A204.1 (cell line): Measurements from ENCODE around the gene COX8A.
"Not testable (repeated sequence)": the region's sequence is repeated elsewhere in the genome, so short reads cannot be mapped to it uniquely, and the experiment has no call there.

Experiments used
- FAIRE-seq: peaks from 2 replicates; lab custom pipeline; 2012; peaks lifted over from hg19 to GRCh38; lab: Jason Lieb, UNC

COX8A gene

DNA sequence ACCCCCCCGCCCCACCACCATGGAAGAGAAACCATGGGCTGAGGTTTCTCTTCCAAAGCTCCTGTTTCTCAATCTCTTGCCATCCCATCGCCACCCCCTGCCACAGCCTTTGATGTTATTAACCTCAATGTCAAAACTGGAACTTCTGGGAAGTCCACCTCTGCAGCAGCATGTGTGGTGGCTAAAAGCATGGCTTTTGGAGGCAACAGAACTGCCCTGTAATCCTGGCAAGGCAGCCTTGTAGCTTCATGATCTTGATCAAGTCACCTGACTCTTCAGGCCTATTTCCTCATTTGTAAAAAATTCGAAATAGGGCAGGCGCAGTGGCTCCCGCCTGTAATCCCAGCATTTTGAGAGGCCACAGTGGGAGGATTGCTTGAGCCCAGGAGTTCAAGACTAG is 3.5 kb upstream of the COX8A start:
- FAIRE-seq: no peak

DNA sequence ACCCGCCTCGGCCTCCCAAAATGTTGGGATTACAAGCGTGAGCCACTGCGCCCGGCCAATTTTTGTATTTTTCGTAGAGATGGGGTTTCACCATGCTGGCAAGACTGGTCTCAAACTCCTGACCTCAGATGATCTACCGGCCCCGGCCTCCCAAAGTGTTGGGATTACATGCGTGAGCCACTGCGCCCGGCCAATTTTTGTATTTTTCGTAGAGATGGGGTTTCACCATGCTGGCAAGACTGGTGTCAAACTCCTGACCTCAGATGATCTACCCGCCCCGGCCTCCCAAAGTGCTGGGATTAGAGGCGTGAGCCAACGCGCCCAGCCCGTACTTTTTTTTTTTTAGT is 535 bp upstream of the COX8A start:
- not testable (repeated sequence) for FAIRE-seq

DNA sequence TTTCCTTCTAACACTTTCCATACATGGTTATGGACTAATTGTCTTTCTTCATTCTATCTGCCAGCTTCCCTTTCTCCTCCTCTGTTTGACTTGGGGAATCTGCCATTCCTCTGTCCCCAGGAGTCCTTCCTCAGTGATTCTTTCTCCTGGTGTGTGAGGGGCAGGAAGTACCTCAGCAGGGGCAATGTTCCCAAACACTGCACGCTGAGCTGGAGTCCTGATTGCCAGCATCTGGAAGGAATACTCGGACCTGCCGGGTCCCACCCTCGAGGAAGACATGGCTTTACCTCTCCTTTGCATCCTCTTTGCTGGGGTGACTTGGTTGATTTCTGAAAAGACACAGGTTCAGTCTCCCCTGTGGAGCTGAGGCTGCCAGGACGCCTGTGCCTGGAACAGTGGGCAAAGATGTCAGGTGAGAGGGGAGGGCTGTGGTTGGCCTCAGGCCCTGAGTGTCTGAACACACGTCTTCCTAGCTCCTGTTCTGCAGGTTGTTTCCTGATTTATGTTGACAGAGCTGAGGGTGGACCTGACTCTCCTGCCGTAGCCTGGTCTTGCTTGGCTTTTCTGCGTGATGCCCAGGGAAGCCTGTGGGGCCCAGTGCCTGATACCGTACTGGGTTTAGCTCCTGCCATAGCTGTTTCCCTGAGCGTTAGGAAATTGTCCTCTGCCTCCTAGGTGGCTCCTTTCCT is 4.3 kb downstream of the COX8A start:
- no peak for FAIRE-seq

DNA sequence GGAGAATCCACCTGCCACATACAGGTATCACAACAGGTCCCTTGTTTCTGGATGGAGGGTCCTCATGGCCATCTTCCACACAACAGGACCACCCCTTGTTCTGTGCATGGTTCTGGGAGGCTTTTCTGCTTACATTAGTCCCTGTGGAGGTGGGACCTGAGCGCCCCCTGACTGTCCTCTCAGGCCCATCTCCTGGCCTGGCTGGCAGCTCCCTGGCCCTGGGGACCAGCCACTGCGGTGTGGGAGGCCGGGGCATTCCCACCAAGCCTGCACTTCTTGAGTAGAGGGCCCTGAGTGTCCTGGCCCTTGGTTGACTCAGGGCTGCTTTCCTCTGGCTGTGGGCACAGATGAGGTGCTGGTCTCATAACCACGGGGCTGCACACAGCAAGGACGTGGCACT is 5.0 kb downstream of the COX8A start:
- no peak for FAIRE-seq

DNA sequence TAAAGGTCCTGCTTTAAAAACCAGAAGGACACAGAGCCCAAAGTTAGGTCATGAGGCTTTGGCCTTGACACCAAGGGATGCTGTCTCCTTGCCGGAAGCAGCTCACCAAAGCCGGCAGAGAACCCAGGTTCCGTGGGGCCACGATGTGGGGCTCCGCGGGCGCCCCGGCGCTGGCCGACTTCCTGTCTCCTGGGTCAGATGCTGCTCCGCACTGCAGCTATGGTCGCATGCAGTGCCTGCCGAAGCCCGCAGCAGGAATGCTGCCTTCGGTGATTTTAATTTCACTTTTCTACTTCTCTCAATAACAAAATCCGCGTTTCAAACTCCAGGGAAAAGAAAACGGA is 11.4 kb downstream of the COX8A start:
- FAIRE-seq: no peak

DNA sequence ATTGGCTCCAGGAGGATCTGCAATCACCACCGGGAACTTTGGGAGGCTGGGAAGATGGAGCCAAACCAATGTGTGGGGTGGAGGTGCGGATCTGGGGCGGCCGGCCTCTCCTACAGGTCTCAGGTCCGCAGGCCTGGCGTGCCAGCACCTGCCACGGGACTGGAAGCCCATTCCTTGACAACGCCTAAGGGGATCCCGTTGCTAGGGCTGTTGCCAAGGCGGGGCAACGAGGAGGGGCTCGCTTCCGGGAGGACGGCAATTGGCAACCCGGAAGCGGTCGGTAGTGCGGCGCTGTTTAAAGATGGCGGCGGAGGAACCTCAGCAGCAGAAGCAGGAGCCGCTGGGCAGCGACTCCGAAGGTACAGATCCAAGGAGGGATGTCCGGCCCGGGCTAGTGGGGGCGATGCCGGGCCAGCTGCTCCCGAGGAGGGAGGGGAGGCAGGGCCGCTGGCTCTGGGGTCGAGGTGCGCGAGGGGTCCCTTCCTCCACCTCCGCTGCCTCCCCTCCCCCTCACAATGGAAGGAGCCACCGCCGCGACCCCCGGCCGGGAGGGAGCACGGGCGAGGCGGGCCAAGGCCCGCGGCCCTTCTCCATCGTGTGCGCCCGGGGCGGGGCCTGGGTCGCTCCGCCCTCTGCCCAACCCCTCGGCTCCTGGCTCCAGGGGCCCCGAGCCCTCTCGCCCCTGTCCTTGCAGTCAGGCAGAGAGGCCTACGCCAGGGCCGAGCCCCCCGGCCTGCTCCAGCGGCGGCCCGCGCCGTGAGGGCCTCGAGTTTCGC is 11.9 kb downstream of the COX8A start, which contains the start of gene OTUB1:
OTUB1 (plus strand) TSS at position 283 of the 776 bp plus-strand sequence; CDS start at position 302, 19 bp downstream.
- FAIRE-seq: peak; percentile 11

DNA sequence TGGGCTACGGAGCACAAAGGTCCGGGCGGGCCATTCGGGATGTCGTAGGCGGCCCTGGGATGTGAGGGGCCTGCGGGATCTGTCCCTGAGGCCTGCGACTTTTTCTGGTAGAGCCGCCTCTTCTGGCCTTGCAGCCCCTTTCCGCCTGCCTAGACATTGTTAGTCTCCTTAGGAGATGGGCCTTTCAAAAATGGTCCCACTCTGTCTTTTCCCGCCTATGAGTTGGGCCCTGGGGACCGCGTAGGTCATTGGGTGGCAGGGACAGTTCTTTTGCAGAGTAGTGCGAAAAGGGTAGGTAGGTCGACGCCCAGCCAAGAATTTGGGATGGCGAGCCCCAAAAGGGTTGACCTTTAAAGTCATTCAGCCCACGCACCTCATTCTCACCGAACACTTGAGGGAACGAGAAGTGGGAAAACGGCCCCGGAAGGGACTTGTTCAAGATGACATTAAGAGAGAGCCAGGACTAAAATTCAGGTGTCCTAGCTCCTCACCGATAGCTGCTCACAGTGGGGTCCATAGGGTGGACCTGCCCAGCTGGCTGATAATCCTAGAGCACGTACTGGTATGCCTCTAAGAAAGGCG is 12.6 kb downstream of the COX8A start:
- FAIRE-seq: no peak

DNA sequence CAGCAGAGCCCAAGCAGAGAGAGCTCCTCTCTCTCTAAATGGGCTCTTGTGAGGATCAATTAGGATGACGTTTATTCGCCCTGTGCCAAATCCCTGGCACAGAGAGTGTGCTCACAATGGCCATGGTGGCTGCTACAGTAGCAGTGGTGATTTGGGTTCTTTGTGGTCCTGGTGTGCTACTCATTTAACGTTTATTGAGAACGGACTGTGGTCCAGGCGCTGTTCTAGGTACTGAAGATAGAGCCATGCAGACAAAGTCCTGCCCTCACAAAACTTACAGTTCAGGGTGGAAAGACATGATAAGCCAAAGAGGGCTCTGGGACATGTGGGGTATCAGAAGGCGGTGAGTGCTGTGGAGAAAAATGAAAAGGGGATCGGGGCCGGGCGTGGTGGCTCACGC is 17.1 kb downstream of the COX8A start:
- no peak for FAIRE-seq

DNA sequence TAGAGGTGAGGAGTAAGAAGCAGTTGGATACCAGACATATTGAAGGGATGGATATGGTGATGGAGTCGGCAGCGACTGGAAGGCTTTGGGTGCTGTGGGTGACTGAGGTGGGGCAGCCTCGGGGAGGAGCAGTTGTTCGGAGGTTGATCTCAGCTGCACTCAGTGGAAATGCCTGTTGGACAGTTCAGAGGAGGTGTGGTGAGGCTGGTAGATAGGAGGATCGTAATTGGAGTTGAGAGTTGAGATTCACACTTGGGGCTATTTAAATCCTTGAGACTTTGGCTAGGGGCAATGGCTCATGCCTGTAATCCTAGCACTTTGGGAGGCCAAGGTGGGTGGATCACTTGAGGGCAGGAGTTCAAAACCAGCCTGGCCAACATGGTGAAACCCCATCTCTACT is 18.7 kb downstream of the COX8A start:
- no peak for FAIRE-seq

DNA sequence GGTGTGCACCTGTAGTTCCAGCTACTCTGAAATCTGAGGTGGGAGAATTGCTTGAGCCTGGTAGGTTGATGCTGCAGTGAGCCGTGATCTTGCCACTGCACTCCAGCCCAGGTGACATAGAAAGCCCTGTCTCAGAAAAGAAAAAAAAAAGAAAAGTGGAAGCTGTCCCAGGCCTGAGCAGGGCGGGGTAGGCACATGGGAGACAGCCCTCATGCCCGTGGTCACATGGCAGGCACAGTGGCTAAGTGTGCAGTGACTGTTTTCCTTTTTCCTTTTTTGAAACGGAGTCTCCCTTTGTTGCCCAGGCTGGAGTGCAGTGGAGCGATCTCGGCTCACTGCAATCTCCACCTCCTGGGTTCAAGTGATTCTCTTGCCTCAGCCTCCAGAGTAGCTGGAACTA is 19.6 kb downstream of the COX8A start:
- no peak for FAIRE-seq

DNA sequence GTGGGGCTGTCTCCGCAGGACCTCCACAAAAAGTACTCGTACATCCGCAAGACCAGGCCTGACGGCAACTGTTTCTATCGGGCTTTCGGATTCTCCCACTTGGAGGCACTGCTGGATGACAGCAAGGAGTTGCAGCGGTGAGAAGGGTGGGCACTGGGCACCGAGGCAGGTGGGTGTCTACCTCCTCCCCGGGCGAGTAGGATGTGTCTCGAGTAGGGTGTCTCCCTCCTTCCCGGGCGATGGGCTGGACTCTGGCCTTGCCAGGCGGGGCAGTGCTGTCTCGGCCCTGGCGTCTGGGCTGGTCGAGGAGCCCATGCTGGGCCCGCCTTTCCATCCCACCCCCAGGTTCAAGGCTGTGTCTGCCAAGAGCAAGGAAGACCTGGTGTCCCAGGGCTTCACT is 22.1 kb downstream of the COX8A start:
- FAIRE-seq: no peak

DNA sequence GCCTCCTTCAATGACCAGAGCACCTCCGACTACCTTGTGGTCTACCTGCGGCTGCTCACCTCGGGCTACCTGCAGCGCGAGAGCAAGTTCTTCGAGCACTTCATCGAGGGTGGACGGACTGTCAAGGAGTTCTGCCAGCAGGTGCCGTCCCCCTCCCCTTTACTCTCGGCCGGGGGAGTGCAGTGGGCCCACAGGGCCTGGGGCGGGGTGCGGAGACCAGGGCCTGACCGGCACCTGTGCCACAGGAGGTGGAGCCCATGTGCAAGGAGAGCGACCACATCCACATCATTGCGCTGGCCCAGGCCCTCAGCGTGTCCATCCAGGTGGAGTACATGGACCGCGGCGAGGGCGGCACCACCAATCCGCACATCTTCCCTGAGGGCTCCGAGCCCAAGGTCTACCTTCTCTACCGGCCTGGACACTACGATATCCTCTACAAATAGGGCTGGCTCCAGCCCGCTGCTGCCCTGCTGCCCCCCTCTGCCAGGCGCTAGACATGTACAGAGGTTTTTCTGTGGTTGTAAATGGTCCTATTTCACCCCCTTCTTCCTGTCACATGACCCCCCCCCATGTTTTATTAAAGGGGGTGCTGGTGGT is 22.8 kb downstream of the COX8A start:
- FAIRE-seq: no peak

DNA sequence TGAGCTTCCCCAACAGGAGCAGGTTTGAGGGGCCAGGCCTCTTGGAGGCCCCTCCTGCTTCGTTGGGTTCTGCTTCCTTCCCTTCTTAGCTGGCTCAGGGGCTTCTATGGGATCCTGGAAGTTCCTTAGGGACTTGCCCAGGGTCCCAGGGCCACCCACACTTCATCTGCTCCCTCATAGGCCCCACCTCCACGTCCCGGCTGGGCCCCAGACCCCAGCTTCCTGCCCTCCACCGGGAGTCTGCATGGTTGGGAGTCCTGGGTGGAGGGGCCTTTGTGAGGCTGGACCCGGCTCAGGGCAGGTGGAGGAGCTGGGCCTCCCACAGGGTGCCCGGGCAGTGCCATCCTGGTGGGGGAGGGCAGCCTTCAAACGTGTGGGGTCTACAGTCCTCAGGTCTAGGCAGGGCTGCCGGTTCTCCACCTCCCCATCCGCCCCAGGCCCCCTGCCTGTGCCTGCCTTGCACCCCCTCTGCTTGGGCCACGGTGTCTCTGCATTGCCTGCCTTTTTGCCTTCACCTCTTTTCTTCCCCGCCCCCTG is 23.4 kb downstream of the COX8A start:
- FAIRE-seq: no peak

DNA sequence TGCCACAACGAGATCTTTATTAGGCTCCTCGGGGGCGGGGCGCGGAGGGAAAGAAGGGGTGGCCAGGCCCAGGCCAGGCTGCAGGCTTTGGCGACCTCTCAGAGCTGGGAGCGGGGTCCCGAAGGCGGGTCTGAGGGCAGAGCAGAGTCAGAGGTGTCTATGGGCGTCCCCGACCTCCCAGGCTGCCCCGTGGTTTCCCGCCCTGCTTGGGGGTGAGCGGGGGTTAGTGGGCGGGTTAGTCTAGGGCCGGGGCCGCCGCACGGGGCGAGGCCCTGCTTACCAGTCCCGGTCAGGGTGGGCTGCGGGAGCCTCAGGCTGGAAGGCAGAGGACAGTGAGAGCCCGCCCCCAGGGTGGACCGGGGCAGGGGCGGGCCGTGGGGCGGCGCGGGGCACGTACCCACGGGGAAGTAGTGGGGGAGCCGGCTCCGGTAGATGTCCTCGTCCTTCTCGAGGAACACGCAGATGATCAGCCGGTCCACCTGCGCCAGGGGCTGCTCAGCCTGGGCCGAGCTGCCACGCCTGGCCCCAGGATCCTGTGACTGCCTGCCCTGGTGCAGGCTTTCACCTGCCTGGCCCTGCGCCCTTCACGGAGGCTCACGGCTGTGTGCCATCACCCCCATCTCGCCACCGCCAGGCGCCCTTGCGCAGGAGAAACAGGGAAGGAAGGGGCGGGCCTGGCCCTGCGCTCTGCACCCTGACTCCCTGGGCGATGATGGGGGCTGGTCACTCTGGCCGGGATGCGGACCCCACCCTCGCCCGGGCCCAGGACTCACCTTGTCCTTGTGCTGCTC is 24.3 kb downstream of the COX8A start:
- FAIRE-seq: no peak

DNA sequence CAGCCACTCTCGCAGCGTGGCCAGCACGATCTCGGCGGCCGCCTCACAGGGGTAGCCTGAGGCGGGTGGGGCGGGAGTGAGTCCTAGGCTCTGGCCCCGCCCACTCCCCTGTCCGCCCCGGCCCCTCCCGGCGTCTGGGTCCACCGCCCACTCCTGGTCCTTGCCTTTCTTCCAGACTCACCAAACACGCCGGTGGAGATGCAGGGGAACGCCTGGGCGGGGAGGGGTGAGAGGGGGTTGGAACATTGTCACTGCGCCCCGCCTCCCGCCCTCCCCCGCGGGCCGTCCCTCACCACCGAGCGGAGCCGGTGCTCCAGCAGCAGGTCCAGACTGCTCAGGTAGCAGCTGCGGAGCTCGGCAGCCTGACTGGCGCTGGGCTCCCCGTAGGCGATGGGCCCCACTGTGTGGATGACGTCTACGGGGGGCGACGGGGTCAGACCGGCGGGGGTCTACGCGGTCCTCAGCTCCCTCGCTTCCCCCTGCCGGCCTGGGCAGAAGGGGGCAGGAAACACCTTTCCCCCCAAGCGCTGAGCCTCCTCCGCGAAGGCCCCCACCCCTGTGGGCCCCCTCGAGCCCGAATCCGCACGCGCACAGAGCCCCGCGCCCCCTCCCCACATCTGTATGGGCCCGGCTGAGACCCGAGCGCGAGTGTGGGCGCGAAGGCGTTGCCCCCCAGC is 25.1 kb downstream of the COX8A start:
- FAIRE-seq: no peak

DNA sequence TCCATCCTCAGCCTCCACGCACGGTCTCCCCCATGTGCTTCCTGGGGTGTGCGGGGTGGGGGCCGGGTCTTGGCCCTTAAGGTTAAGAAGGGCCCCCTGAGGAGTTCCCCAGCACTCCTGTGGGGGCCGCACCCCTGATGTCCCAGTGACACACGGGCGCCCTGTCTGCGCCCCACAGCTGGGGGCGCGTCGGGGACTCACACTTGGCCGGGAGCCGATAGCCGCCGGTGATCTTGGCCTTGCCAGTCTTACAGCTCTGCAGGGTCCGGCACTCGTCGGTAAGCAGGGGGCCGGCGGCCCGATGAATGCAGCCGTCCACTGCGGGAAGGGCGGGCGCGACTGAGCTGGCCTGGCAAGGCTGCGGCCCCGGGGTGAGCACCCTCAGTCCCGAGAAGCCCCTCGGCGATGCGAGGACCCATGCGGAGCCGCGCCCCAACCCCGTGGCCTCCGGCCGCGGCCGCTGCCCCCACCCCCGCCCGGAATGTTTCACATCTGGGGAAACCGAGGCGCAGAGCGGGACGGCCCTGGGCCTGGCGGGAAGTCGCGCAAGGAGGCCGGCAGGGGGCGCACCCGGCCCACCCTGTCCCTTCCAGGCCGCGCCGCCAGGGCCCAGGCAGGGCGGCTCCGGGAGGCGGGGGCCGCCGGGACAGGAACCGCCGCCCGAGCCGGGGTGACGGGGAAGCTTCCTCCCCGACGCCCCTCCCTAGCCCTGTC is 25.8 kb downstream of the COX8A start:
- no peak for FAIRE-seq

DNA sequence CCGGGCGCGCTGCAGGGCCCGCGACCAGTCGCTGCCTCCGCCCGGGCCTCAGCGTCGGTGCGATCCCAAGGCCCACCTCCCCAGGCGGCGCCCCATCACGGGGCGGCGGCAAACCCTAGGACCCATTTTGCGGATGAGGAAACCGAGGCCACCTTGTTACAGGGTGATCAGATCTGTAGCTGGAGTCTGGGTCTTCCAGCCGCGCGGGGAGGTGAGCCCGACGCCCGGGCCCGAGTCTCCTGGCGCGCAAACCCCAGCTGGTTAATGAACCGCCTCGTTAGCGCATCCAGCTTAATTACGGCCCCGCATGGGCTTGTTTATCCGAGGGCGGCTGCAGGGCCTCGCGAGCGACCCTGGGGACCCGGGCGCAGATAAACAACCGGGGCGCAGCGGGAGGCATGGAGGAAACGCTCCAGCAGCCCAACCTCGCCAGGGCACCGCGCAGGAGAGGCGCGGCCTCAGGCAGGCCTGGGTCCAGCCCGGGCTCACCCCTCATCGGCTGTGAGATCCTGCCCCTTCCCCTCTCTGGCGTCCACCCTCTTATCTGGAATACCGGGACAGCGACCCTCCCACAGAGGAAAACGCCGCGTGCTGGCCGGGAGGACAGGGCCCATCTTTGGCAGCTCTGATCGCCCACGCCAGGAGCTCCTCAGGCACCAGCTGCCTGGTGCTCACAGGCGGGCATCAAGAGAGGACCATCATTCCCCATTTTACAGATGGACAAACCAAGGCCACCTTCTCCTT is 26.5 kb downstream of the COX8A start:
- FAIRE-seq: no peak

DNA sequence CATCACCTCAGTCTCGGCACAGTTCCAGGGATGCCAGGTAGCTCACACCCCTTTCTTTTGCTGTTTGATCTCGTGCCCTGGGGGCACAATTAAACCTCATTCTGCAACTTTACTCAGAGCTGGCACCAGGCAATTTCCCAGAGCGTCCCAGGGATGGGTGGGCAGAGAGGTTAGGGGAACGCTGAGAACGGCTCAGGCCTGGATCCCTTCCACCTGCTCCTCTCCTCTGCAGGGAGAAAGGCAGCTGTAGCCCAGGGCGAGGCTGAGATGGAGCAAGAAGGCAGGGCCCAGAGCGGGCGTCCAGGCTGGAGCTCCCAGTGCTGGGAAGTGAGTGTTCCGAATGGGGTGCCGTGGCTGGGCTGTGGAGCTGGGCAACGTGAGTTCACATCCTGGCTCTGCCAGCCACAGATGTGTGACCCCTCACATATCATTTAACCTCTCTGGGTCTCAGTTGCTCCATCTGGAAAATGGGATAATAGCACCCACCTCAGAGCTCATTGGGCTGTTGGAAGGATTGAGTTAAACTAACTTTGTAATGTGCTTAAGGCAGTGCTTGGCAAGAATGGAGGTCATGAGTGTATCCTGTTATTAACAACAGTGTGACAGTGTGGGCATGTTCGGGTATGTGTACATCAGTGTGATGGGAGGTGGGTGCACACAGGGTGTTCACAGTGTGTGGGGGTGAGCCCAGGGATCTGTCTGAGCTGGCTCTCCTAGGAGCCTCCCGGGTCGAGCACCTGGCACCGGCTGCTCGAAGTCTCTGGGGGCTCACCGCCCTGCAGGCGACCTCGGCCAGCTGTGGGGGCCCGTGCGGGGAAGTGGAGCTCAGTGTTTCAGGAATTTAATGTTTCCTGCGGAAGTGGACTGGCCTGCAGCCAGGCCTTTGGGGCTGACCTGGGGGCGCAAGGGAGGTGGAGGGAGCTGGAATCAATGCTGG is 27.3 kb downstream of the COX8A start:
- no peak for FAIRE-seq
